HG03175 (cell line): Measurements from ENCODE around the gene TOM1L2.

Experiments
- ATAC-seq: cut with Tn5 transposase; IDR thresholded peaks from one replicate; pipeline ENCODE4 v1.9.1; 2021; ENCODE audit warnings: mild to moderate bottlenecking, moderate library complexity; ENCODE audit not compliant: unreplicated experiment

The TOM1L2 gene

GRCh38 chr17:17972126-17972951 lies at the start of gene TOM1L2, which contains the start of gene DRC3:
Gene TOM1L2 (minus strand): TSS chr17:17972400. CDS start chr17:17972313, 87 bp downstream.
Gene DRC3 (plus strand): TSS chr17:17972862. CDS start chr17:17977599, 4,737 bp downstream.
- peak; percentile 93 for ATAC-seq

- no peak for ATAC-seq
Observed at GRCh38 chr17:18021372-18021771, 49.2 kb upstream of the TOM1L2 start.

DNA sequence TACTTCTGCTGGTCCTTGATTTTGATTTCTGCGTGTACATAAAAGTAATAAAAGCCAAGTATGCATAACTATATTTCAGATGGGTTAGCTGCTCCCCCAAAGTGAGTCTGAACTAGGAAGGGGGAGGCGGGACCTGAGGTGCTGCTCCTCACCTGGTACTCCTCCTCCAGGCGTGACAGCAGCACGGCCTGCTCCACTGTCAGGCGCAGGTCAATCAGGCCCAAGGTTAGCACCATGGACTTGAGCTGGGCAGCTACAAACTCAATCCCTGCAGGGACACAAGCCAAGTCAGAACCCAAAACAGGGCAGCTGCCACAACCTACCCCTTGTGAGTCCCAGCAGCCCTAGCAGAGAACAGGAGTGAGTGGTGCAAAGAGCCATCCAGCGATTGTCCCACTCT lies 48.8 kb upstream of the TOM1L2 start:
- ATAC-seq, result no peak

- ATAC-seq, result no peak
Observed at GRCh38 chr17:18019838-18020154, 47.6 kb upstream of the TOM1L2 start.

- no peak for ATAC-seq
Observed at GRCh38 chr17:18018411-18018921, 46.3 kb upstream of the TOM1L2 start.

GRCh38 chr17:18017958-18018357 lies 45.8 kb upstream of the TOM1L2 start:
- ATAC-seq, result no peak

DNA sequence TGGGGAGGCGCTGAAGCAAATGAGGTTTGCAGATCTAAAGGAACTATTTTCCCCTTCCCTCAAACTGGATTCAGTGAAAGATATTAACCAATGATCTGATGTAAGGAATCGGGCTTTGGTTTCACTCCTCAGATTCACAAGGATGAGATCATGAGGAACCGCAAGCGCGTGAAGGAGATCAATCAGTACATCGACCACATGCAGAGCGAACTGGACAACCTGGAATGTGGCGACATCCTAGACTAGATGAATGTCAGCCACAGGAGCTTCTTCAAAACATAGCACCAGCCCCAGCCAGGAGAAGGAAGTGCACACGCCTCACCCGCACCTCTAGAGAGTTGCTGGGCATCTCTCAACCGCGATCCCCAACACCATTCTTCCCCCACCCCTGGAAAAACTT lies 44.2 kb upstream of the TOM1L2 start:
- no peak for ATAC-seq

GRCh38 chr17:18015593-18015992 lies 43.4 kb upstream of the TOM1L2 start:
- no peak for ATAC-seq

DNA sequence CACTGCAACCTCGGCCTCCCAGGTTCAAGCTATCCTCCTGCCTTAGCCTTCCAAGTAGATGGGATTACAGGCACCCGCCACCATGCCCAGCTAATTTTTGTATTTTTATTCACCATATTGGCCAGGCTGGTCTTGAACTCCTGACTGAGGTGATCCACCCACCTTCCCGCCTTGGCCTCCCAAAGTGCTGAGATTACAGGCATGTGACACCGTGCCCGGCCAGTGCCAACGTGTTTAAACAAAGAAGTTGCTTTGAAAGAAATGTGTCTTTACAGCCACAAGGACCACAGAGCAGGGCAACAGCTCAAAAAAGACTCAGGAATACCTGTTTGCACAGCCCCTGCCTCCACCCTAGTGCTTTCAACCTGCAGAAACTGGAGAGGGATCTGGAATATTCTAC lies 41.8 kb upstream of the TOM1L2 start:
- no peak for ATAC-seq

- no peak for ATAC-seq
Observed at GRCh38 chr17:18011286-18011685, 39.1 kb upstream of the TOM1L2 start.

DNA sequence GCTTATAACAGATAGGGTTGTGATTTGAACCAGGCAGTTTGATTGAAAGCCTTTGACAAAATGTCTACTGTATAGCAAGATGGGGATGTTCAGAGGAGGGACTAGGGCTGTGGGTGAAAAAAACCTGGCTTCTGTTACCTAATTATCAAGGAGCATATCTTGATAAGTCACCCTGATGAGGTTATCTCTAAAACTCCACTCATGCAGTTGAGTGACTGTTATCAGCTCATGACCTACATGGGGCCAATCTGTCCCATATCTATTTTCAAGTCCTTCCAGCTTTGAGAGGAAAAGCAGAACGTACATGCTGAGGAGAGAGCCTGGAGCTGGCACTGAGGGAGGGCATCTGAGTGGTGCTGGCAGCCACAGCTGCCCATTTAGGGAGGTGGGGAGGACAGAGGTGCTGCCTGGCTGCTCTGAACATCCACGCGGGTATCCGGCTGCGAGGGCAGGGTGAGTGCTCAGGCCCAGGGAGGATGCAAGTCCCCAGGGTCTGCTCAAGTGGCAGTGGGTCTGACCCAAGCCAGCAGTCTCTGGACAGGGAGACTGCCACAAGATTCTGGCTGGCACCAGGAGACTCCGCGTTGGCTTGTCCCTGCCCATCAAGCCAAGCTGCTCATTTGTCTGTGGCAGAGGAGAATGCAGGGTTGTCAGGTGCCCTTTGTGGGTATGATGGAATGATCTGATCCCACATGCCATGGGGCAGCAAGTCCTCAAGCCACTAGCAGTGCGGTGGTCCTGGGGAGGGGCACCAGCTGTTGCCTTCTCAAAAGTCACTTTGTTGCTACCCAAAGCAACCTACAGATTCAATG lies 37.6 kb upstream of the TOM1L2 start:
- ATAC-seq, result no peak

DNA sequence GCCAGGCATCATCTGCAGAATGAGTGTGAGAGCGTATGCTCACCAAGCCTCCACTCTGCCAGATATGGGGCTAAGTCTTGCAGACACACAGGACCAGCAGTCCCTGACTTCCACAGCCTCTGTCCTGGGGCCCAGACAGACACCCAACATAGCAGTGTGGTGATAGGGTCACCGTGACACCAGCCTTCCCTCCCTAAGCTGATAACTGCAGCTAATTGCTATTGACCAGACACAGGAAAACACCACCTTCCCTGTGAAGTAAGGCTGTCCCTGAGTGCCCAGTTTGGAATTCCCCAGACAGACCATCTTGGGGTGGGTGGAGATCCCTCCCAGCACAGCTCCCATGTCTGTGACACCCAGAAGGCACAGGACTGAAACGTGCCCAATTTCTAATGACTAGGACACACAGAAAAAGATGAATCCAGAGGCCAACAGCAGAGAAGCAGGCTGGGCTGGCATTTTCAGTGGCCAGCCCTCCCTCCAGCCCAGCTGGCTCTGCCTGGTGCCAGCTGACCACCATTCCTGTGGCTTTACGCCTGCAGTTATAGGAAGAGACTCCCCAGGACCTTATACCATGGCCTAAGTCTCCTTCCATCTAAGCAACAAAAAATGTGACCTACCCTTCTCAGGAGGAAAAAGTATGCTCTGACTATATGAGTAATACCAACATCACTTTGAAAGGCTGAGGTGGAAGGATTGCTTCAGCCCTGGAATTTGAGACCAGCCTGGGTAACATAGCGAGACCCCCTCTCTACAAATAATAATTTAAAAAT lies 36.5 kb upstream of the TOM1L2 start:
- ATAC-seq, result no peak

DNA sequence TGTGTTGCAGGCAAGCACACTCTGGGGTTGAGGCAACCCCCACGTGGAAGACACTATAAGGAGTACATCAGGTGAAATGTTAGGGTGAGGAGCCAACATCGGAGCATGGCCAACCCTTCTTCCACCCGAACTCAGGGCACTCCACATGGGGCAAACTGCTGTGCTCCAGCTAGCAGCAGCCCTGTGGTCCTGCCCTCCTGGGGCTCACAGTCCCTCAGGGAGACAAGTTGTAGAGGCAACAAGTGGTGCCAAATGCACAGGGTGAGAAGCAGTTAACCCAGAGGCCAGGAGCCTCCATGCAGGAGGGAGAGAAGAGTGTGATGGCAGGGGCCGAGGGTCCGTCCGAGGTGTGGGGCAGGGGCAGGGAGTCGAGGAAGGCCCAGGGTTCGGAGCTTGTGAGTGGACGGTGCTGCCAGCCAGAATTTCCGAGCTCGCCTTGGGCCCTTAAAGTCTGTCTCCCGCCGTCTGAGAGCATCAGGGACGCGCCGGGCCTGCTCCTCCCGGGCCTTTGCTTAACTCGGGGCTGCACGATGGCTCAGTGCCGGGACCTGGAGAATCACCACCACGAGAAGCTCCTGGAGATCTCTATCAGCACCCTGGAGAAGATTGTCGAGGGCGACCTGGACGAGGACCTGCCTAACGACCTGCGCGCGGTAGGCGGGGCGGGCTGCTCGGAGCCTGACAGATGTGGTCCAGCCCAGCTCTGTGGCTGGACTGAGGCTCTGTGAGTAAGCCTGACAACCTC lies 34.5 kb upstream of the TOM1L2 start:
- ATAC-seq, result no peak

GRCh38 chr17:18005496-18005895 lies 33.3 kb upstream of the TOM1L2 start:
- ATAC-seq, result no peak

DNA sequence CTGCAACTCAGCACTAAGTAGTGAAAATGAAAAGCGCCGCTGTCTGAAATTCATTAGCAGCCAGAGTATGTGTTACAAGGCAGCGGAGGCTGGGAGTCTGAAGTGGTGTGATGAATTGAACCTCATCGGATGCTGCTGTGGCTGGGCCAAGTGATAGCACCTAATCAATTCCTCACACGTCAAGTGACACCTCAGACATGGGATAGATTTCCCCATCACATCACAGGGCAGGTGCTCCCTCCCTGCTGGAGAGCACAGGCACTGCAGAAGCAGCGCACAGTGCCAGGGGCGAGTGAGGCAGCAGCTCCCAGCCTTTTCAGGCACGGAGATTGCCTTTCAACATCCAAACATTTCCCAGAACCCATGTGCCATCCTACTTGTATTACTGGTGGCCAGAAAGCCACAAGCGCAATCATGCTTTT lies 32.7 kb upstream of the TOM1L2 start:
- no peak for ATAC-seq

DNA sequence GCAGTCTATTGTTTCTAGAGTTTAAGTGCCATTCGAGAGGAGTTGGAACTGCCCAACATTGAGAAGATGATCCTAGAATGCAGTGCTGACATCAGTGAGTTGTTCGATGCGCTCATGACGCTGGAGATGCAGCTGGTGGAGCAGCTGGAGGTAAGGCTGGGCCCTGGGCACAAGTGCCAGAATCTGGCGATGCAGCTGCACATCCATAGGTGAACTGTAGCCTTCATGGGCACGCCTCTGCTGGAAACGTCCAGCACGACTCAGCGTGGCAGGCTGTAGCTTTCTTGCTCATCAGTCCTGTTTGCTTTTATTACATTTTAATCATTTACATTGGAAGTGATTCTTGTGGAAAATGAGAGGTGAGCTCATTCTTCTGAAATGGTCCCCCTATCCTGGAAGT lies 32.1 kb upstream of the TOM1L2 start:
- ATAC-seq, result no peak

- ATAC-seq, result no peak
Observed at GRCh38 chr17:18002171-18002570, 30.0 kb upstream of the TOM1L2 start.

- ATAC-seq, result no peak
Observed at GRCh38 chr17:18000030-18000408, 27.8 kb upstream of the TOM1L2 start.

- ATAC-seq, result no peak
Observed at GRCh38 chr17:17999364-18000029, 27.3 kb upstream of the TOM1L2 start.

DNA sequence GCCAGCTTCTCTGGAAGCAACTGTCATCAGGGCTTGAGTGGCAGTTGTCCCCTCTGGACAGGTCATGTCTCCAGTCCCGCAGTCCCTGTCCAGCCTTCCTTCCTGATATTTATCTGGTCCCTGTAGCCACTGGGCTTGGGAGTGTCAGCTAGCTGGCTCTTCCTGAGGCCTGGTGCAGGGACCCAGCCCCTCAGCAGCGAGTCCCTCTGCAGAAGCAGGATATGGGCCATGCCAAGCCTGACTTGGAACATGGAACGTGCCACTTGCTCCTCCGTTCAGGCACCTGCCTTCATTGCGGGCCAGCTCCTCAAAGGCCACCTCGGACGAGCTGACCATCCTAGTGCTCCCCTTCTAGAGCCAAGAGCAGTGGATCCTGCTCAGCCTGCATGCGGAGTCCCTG lies 26.7 kb upstream of the TOM1L2 start:
- no peak for ATAC-seq
